Hematopoietic multipotent progenitor cell treated with erythropoietin and hydrocortisone succinate and interleukin-3 and kit ligand, for 6 days (in vitro differentiated cells): ENCODE data around the gene FOXRED2.

ENCODE experiments used
- DNase-seq: peaks from one replicate; pipeline ENCODE4 v3.0.0-alpha.2; 2015

FOXRED2 gene

GRCh38 chr22:36447632-36448031 is 59.2 kb downstream of the FOXRED2 start:
- DNase-seq, result no peak

GRCh38 chr22:36445158-36445668 is 61.6 kb downstream of the FOXRED2 start:
- no peak for DNase-seq

- DNase-seq, result no peak
These were observed 63.6 kb downstream of the FOXRED2 start for GRCh38 chr22:36443198-36443770.

GRCh38 chr22:36442506-36443197 is 64.2 kb downstream of the FOXRED2 start:
- DNase-seq, result no peak

- DNase-seq, result no peak
These were observed 66.3 kb downstream of the FOXRED2 start for GRCh38 chr22:36440429-36441002.

- no peak for DNase-seq
These were observed 67.2 kb downstream of the FOXRED2 start for GRCh38 chr22:36439481-36440271.
